NCI-H82 treated with DMSO at 0.1 percent for 48 hours (cell line): ENCODE data around the gene SLC29A3.
"Not testable (repeated sequence)": the region's sequence is repeated elsewhere in the genome, so short reads cannot be mapped to it uniquely, and the experiment has no call there.

Experiments
- DNase-seq: peaks from one replicate; lab custom pipeline; 2025; ENCODE audit not compliant: unreplicated experiment; lab: John Stamatoyannopoulos, UW

The SLC29A3 gene

DNA sequence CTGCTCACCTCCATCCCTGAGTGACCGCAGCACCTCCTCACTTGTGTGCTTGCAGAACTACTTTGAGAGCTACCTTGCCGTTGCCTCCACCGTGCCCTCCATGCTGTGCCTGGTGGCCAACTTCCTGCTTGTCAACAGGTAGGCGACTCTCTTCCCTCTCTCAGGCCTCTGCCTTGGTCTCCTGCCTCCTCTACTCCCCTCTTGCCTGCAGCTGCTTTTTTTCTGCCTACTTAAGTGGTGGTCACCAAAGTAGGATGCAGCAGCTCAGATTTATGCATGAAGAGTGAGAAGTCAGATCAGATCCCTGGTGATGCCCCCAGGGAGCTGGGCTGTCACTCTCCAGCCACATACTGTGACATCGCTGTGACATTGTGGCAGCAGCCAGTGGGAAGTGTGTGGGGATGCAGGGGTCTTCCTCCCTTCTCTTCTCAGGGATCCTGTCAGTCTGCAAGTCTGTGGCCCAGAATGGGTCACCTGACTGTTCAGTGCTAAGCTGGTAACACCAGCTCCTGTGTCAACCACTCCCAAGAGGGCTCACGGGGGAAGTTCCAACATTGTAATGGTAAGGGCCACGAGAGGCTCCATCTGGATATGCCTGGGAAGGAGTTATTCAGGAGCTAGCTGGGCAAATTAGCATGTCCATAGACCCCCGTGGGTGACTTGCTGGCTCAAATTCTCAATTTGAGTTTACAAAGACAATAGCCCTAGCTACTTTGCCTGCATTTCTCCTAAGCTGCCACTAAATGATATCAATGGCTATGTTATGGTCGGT is 25.3 kb downstream of the SLC29A3 start:
- DNase-seq = no peak

DNA sequence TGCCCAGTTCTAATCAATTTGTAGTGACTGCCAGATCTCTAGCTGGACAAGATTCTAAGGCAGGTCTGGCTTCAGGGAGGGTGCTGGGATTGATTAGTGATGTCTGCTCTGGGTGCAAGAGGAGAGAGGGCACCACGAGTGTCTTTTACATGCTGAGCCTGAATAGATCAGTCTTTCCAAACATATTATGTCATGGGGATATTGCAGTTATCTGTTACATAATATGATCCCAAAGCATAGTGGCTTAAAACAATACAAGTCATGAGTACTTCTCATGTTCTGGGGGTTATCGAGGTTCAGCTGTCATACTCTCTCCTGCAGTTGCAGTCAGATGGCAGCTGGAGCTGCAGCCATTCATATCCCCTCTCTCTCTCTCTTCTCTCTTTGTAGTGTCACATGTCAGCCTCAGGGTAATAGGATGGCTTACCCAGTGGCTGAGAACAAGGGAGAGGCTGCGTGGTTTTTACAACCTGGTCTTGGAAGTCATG is 26.0 kb downstream of the SLC29A3 start:
- peak; percentile 10 for DNase-seq

DNA sequence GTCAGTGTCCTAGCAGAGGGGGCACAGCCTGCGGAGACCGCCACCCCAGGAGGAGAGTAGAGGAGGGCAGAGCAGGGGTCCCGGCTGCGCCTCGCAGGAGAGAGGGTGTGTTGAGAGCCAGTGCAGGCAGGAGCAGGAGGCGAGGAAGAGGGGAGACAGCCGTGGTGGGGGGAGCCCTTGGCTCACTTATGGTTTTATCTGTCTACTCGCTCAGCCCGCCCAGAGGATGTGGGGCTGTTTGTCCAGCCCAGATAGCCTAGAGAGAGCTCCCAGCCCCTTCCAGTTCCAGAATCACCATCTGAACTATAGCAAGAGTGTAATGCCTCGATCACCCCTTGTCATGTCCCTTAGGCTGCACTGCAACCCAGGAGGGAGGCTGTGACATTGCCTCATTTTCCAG is 26.6 kb downstream of the SLC29A3 start:
- DNase-seq = no peak

DNA sequence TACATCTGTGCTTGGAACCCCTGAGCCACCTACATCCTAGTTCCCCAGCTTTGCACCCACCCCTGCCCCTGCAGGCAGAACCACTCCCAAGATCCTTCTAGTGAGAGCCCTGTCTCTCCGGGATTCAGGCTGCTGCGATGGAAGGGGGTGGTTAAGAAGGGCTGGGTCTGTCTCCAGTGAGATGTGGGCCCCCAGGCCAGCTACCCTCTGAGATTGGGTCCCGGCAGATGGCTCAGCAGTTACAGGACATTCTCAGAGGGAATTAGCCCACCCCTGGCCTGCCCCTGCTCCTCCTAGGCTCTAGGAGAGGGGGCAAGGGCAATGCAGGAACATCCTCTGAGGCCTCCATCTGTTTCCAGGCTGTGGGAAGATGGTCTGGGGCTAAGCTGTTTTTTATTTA is 27.7 kb downstream of the SLC29A3 start:
- DNase-seq = peak; percentile 67

DNA sequence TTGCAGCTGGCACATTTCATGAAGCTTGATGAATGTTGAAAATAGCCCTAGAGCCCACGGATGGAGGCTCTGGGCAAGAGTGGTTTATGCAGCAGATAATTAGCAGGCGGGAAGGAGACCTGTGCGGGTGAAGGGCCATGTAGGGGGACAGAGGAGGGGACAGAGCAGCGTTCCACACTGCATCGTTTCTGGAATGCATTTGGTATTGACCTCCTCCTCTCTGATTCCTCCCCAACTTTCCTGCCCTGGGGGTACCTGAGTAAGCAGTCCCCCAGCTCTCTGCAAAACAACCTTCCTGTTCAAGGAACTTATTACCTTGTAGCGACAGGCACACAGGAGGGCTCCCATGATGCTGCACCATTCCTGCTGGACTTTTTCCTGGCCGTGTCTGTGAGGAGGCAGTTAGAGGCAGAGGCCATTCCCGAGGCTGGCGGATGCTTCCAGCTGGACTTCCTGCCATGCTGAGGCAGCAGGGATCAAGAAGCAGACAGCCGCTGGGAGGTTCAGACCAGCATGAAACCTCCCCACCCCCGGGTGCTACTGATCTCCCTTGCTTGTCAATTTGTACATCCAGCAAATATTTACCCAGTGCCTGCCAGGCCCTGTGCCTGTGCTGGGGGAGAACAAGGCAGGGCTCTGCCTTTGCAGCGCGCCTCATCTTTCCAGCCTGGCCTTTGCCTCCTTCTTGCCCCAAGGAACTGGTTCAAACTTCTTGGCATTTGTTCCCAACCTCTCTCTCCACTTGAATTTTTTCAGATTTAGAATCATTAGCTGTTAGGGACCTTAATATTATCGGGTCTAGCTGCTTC is 28.7 kb downstream of the SLC29A3 start:
- DNase-seq = no peak

DNA sequence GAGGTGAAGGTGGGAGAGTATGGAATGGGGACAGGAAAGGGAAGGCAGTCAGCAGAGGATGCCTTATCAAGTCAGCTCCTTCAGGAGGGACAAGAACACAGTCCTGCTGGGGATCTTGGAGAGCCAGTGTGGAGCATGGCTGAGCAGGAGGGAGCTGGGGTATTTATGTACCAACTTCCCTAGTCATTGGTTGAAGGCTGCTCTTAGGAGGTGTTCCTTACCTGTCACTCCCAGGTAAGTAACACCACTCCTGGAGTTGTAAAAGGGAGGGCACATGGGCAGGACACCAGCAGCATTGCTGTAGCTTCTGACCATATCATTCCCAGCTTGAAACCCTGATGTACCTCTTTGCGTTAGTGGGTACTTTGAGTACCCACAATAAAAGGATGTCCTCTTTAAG is 29.8 kb downstream of the SLC29A3 start:
- no peak for DNase-seq

DNA sequence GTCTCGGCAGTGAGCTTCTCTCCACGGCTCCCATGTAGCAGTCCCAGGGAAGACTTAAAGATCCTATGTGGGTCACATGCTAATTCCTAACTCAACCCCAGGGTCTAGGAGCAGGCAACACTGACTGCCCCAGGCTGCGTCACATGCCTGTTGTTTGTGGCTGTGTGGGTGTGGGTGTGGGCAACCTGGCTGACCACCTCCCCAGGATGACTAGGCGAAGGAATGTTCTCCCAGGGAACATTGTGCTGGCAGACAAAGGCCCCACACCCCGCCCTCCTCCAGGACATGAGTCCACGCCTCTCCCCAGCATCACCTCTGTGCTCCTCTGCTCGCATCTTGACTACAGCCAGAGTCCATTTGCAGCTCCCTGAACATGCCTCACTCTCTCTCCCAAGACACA is 30.3 kb downstream of the SLC29A3 start:
- no peak for DNase-seq

DNA sequence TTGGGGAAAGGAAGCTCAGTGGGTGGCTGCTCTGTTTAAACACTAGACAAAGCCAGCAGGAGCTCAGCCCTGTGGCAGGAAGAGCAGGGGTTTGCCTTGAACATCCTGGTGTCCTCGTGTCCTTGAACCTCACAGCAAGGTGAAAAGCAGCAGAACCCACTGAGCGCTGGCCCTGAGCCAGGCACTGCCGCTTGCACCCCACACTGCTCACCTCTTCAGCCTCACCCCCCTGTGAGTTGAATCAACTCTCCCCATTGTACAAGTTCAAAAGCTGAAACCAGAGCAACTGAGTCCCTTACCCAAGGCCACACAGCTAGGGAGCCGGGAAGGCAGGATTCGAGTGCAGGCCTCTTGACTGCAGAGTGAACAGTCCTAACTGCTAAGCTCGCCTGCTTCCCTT is 32.0 kb downstream of the SLC29A3 start:
- no peak for DNase-seq

DNA sequence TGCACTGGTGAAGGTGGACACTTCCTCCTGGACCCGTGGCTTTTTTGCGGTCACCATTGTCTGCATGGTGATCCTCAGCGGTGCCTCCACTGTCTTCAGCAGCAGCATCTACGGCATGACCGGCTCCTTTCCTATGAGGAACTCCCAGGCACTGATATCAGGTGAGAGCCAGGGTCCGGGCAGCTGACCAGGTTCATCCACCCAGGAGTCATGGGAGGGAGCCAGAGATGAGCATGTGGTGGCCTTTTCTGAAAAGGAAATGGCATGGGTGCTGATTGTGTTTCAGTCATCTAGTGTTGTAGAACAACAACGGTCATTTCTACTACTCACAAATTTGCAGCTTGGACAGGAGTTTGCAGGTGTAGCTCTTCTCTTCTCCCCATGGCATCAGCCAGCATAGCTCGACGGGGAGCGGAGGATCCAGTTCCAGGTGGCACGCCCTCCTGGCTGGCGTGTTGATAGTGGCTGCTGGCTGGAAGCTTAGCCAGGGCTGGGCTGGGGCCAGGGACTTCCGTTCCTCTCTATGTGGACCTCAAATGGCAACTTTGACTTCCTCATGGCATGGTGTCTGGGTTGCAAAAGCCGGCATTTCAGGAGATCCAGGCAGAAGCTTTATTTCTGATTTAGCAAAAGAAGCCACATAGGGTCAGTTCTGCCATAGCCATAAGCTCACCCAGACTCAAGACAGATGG is 32.7 kb downstream of the SLC29A3 start:
- no peak for DNase-seq

DNA sequence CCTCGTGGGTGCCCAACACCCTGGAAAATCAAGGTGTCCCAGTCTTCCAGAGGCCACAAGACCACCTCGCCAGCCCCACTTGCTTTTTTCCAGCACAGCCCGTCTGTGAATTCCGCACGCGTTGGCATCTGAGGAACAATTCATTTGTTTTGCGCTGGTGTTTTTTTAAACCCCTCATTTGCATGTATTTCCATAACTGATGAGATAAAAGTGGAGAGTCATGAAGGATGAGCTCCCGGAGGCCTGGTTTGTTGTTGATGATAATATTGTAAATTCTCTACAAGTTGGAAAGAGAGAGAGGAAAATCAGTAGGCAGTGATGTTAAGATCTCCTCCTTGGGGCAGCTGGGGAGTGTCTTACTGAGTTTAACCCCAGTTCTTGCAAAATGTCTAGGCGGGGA is 34.6 kb downstream of the SLC29A3 start:
- no peak for DNase-seq

DNA sequence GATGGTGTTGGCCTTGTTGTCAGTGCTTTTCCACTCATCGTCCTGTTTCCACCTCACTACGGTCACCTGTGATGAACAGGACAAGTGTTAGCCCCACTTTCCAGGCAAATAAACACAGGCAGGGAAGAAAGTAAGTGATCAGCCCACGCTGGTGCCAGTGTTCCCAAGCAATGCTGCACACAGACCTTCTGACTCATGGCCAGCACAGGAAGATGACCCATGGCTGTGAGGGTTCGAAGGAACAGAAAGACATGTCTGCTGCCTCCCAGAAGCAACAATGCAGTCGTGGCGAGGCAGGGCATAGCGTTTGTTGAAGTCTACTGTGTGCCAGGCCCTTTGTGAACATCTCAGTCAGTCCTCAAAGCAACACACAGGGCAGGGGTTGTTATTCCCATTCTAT is 35.7 kb downstream of the SLC29A3 start:
- DNase-seq = no peak

DNA sequence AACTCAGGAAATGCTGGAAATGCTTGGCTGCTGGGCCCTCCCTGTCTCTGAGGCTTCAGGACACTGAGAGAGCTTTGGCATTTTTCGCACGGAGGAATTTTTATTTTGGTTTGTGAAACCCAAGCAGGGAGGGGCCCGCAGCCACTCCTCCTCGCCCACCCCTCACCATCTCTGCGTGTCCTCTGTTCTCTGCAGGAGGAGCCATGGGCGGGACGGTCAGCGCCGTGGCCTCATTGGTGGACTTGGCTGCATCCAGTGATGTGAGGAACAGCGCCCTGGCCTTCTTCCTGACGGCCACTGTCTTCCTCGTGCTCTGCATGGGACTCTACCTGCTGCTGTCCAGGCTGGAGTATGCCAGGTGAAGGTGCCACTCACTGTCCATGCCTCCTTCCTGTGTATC is 36.8 kb downstream of the SLC29A3 start:
- DNase-seq = no peak

DNA sequence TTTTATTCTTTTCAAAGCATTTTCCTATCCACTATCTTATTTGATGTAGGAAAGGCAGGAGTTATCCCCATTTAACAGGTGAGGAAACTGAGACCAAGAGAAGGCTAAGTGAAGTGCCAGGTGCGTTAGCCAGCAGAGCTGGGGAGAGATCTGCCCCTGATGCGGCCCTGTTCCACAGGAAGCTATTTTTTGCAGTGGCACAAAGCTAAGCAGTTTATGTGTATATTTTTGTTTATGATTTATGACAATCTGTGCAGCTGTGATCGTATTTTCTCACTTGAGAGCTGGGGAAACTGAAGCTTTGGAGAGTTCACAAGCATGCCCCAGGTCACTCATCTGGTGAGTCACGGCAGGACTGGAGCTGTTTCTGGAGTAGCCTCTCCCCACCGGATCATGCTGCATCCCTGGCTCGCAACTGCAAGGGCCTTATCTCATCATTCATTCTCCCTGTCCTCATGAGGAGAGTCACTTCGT is 38.8 kb downstream of the SLC29A3 start:
- DNase-seq = no peak

DNA sequence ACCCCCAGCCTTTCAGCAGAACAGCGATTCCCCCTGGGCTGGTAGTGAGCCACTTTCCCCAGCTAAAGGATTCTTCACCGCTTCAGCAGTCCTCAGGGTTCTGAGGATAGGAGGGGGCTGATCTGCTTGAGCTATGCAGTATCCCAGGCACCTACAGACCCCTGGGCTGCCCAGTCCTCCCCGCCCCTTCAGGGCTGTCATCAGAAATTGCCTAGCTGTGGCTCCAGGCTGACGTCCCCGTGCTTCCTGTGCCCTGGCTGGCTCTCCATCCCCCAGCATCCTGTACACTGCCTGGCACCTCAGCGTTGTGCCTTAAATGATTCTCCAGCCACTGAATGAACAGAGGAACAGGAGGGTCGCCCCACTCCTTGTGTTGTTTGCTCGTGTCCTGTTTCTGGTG is 39.2 kb downstream of the SLC29A3 start:
- DNase-seq = no peak

DNA sequence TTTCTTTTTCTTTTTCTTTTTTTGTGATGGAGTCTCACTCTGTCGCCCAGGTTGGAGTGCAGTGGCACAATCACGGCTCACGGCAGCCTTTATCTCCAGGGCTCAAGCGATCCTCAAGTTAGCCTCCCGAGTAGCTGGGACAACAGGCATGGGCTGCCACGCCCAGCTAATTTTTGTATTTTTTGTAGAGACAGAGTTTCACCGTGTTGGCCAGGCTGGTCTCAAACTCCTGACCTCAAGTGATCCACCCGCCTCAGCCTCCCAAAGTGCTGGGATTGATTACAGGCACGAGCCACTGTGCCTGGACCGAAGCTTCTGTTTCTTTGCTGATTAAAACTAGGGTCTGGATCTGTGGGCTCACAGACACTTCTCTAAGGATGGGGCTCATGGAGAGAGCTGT is 39.8 kb downstream of the SLC29A3 start:
- not testable (repeated sequence) for DNase-seq

DNA sequence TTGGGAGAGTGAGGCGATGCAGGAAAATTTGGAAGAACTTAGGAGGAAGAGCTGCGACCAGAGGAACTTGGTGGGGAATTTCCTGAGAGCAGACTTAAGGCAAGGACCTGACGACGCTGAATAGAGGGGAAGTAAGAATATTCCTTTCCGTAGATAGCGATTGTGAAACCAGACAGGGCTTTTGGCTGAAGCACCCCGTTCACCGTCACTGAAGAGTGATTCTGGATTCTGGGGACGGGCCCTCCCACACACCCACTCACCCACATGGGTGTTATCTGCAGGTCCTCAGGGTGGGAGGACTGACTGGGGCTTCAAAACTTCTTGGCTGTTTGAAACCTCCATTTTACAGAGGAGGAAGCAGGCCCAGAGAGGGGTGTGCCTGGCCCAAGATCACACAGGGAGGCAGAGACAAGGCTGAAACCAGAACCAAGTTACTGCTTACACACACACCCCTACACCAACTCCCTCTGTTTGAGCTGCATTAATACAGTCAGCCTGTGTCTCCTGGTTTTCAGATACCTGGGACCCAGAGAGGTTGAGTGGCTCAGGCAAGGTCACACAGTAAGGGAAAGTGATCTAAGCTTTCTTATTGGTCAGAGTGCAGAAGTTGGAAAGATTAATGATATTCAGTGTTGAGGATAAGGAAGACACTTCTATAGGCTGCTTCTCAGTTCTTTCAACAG is 40.4 kb downstream of the SLC29A3 start:
- no peak for DNase-seq

DNA sequence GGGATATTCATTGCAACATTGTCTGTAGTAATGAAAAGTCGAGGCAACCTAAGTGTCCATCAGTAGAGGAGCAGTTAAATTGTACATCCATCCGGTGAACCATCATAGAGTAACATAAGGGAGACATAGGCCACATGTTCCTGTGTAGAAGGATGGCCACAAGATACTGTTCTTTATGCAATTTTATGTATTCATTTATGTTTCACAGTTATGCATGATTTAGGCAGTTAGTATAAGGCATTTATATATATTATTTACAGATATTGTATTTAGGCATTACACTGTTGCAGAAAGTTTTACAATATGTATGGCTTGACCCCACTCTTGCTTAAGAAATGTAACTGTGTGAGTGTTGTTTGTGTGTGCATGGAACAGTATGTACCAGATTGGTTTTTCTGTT is 41.7 kb downstream of the SLC29A3 start:
- no peak for DNase-seq

DNA sequence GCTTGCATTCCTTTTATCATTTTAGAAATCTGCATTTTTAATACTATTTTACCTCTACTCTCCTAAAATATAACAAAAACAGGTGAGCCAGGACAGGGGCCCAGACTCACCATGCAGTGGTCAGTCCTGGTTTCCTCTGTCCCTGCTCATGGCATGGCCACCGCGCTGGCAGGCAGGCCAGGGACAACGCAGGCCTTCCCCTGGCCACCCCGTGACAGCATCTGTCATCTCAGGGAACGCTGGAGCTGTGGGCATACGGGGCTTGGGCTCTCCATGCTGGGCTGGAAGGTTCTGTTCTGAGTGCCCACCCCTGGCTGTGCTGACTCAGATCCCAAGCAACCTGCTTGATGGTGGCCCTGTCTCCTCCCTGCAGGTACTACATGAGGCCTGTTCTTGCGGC is 42.5 kb downstream of the SLC29A3 start:
- no peak for DNase-seq

DNA sequence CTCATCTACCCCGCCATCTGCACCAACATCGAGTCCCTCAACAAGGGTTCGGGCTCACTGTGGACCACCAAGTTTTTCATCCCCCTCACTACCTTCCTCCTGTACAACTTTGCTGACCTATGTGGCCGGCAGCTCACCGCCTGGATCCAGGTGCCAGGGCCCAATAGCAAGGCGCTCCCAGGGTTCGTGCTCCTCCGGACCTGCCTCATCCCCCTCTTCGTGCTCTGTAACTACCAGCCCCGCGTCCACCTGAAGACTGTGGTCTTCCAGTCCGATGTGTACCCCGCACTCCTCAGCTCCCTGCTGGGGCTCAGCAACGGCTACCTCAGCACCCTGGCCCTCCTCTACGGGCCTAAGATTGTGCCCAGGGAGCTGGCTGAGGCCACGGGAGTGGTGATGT is 43.1 kb downstream of the SLC29A3 start:
- no peak for DNase-seq

DNA sequence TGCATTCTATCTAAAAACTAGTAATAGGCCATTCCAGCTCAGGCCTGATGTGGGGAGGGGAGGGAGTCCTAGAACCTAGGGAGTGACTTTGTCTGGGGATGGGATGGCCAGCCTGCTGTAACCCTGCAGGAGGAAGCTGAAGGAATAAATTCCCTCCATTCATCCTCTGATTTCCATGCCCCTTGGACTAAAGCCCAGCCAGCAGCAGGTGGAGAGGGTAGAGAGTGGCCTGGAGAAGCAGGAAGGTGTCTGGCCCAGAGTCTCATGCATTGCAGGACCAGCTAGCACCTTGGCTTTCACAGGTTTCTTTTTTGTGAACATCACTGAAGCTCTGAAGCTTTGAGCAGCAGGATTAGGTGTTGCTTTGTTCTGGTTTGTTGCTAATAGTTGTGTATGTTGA is 44.9 kb downstream of the SLC29A3 start:
- DNase-seq = no peak

DNA sequence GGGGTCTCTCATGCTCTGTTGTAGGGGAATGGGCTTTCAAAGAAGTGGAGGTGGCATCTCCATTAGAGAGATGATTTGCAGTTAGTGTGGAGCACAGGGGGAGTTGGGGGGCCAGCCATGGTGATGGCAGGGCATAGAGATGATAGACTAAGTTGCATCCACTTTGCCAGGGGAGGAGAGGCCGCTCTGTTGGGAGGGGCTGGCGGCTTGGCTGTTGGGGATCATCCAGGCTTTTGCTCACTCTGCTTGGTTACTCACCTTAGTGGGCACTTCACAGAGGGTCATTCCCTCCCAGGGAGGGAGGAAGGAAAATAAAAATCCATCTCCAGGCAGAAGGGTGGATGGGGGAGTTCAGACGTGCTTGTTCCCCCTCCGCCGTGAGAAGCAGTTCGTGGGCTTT is 46.3 kb downstream of the SLC29A3 start:
- DNase-seq = no peak
